Measurements from ENCODE around the gene SLC16A9.

DNA sequence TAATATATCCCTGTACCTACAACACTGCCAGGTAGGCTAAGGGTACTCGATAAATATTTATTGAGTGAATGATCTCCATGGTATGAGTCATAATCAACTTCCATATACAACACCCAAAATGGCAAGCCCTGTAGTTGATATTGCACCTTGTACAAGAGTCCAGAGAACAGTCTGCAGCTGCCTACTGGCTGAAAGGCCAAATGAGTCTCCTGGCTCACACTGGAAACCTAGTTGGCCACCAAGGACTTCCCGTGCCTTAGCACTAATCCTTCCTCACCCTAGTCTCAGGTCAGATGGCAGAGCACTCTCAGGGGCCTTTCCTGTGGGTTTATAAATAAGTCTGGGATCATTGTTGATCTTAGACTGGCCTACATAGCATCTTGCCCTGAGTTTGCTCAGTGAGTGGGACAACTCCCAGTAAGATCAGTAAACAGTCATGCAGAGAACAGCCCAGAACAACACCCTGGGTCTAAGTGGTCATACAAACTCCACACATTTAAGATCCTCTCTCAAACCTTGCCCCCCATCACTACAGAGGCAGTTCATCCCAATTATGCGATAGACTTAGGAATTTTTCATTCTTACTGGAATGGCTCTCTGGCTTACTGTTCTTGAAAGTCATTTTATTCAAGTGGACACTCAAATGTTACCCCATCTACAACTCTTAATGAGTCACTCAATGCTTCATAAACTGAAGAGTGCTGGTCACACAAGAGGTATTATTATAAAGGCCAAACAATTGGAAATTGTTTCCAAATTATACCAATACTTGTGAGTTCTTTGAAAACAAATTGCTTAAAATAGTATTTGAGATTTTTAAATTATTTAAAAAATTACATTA lies 14.7 kb upstream of the SLC16A9 start:
- TF ChIP-seq, protein P1, sequence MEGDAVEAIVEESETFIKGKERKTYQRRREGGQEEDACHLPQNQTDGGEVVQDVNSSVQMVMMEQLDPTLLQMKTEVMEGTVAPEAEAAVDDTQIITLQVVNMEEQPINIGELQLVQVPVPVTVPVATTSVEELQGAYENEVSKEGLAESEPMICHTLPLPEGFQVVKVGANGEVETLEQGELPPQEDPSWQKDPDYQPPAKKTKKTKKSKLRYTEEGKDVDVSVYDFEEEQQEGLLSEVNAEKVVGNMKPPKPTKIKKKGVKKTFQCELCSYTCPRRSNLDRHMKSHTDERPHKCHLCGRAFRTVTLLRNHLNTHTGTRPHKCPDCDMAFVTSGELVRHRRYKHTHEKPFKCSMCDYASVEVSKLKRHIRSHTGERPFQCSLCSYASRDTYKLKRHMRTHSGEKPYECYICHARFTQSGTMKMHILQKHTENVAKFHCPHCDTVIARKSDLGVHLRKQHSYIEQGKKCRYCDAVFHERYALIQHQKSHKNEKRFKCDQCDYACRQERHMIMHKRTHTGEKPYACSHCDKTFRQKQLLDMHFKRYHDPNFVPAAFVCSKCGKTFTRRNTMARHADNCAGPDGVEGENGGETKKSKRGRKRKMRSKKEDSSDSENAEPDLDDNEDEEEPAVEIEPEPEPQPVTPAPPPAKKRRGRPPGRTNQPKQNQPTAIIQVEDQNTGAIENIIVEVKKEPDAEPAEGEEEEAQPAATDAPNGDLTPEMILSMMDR (IDR thresholded peaks at IDR 0.05) = no peak
- TF ChIP-seq POLR2A (IDR thresholded peaks at IDR 0.05) = no peak
